Calu3 (cell line): ENCODE measurements around the gene TXNL4B. TPM values are rescaled to one million over a fixed set of nuclear protein-coding genes. Genes with fewer than 3 reads are reported as not detected.

Source experiments
- BruUV-seq: library from RNA; stranded (reverse); fragments of 400-500 nt; replicated peaks from 2 replicates; lab custom pipeline; 2021; lab: Mats Ljungman, UMichigan
- CTCF ChIA-PET: fragments of 300-600 bp; sonication (Branson Sonifier 250); formaldehyde crosslinking; loops from one replicate; lab custom pipeline; 2022; ENCODE audit warnings: antibody characterized with exemption; lab: Charles Lee
- DNase-seq: peaks from one replicate; pipeline ENCODE4 v3.0.0; 2022
- H3K27ac Mint-ChIP-seq: one replicate; pipeline ENCODE4 v1.8.0; 2022; ENCODE audit warnings: mixed read lengths; ENCODE audit not compliant: unreplicated experiment
- H3K27me3 Mint-ChIP-seq: one replicate; pipeline ENCODE4 v1.8.0; 2022; ENCODE audit warnings: mixed read lengths; ENCODE audit not compliant: unreplicated experiment
- H3K36me3 Mint-ChIP-seq: one replicate; pipeline ENCODE4 v1.8.0; 2022; ENCODE audit warnings: mild to moderate bottlenecking, moderate library complexity, mixed read lengths; ENCODE audit not compliant: insufficient read depth, unreplicated experiment
- H3K4me1 Mint-ChIP-seq: one replicate; pipeline ENCODE4 v1.8.0; 2022; ENCODE audit warnings: mild to moderate bottlenecking, low read depth, mixed read lengths; ENCODE audit not compliant: unreplicated experiment
- H3K4me3 Mint-ChIP-seq: one replicate; pipeline ENCODE4 v1.8.0; 2022; ENCODE audit warnings: mild to moderate bottlenecking, low read depth, moderate library complexity, mixed read lengths; ENCODE audit not compliant: unreplicated experiment
- H3K9me3 Mint-ChIP-seq: one replicate; pipeline ENCODE4 v1.8.0; 2022; ENCODE audit warnings: low read depth, mixed read lengths; ENCODE audit not compliant: unreplicated experiment
- CTCF ChIP-seq: fragments of 200-600 bp; IDR thresholded peaks from one replicate; pipeline ENCODE4 v1.8.0; 2022; ENCODE audit warnings: antibody characterized with exemption; ENCODE audit not compliant: unreplicated experiment
- intact Hi-C: fragments of 100-400 bp; cut with micrococcal nuclease; formaldehyde crosslinking; loops from one replicate; pipeline ENCODE4 v1.10.0; 2022; ENCODE audit not compliant: unreplicated experiment
- total RNA-seq: library from RNA; stranded (reverse); gene quantifications from 2 replicates; pipeline ENCODE4 v1.2.3, GENCODE V29; 2022

The TXNL4B gene
- total RNA-seq, 1 experiment from 2014 or later, result 18.0 TPM

DNA sequence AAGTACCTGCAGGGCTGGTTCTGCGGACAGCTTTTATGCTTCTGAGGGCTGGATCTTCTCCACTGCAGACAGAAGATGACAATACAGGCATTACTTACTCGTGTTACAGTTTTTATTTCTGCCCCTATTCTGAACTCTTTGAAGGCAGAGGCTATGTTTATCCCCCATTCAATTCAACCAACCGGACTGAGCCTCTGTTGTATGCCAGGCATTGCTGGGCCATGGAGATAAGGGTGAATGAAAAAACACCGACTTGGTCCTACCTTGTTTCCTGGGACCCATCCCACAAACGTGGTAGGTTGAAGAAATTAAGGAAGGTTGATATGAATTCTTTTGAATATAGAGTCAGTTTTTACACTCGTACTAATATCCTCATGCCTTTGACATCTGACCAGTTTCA lies 49.1 kb downstream of the TXNL4B start:
- DNase-seq, result no peak
- TF ChIP-seq CTCF, result no peak
- Mint-ChIP-seq H3K4me1 (no peaks in the 10 kb centered on the region), H3K27ac (no peak overlapping the region), H3K27me3 (peaks cover 2% of the 10 kb centered on the region), H3K4me3 (no peak overlapping the region), H3K9me3 (peaks cover 5% of the 10 kb centered on the region), H3K36me3 (no peaks in the 10 kb centered on the region)
- intact Hi-C loops, result no loop called here
- BruUV-seq, result no TSS peak
- CTCF ChIA-PET, result no interaction called here

GRCh38 chr16:72043539-72043938 lies 49.9 kb downstream of the TXNL4B start:
- no TSS peak for BruUV-seq
- H3K27ac Mint-ChIP-seq, result no peak overlapping the region
- no peak overlapping the region for H3K4me3 Mint-ChIP-seq
- TF ChIP-seq CTCF, result no peak
- no peaks in the 10 kb centered on the region for H3K9me3 Mint-ChIP-seq
- H3K36me3 Mint-ChIP-seq, result no peaks in the 10 kb centered on the region
- CTCF ChIA-PET, result no interaction called here
- no peaks in the 10 kb centered on the region for H3K27me3 Mint-ChIP-seq
- intact Hi-C loops, result no loop called here
- no peaks in the 10 kb centered on the region for H3K4me1 Mint-ChIP-seq
- no peak for DNase-seq

GRCh38 chr16:72043058-72043457 lies 50.4 kb downstream of the TXNL4B start:
- H3K36me3 Mint-ChIP-seq, result no peaks in the 10 kb centered on the region
- intact Hi-C loops, result no loop called here
- no peak overlapping the region for H3K27ac Mint-ChIP-seq
- DNase-seq, result no peak
- CTCF ChIA-PET, result no interaction called here
- H3K4me3 Mint-ChIP-seq, result no peak overlapping the region
- H3K27me3 Mint-ChIP-seq, result no peaks in the 10 kb centered on the region
- no peak for TF ChIP-seq CTCF
- no peaks in the 10 kb centered on the region for H3K9me3 Mint-ChIP-seq
- no TSS peak for BruUV-seq
- no peaks in the 10 kb centered on the region for H3K4me1 Mint-ChIP-seq

GRCh38 chr16:72042157-72042660 lies 51.2 kb downstream of the TXNL4B start:
- Mint-ChIP-seq H3K27ac (no peak overlapping the region), H3K4me1 (no peaks in the 10 kb centered on the region), H3K9me3 (no peaks in the 10 kb centered on the region), H3K36me3 (no peaks in the 10 kb centered on the region), H3K4me3 (no peak overlapping the region), H3K27me3 (no peaks in the 10 kb centered on the region)
- BruUV-seq, result no TSS peak
- DNase-seq, result no peak
- CTCF ChIA-PET, result no interaction called here
- intact Hi-C loops, result no loop called here
- TF ChIP-seq CTCF, result no peak
